IPS DF 6.9 (cell line): Measurements from ENCODE around the gene HM13.
"Not testable (repeated sequence)": the region's sequence is repeated elsewhere in the genome, so short reads cannot be mapped to it uniquely, and the experiment has no call there.

Source experiments
- DNase-seq: peaks from one replicate; pipeline ENCODE4 v3.0.0-alpha.2; 2013; ENCODE audit warnings: low read depth, low spot score
- H3K27ac ChIP-seq: one replicate; pipeline ENCODE4 v1.5.1; 2013; ENCODE audit warnings: low read length, control low read depth
- H3K27me3 ChIP-seq: 2 replicates; pipeline ENCODE4 v1.6.1; 2013; ENCODE audit warnings: mild to moderate bottlenecking, low read length; ENCODE audit not compliant: control insufficient read depth, insufficient read depth
- H3K36me3 ChIP-seq: 2 replicates; pipeline ENCODE4 v1.6.1; 2013; ENCODE audit warnings: low read length; ENCODE audit not compliant: control insufficient read depth, insufficient read depth
- H3K4me1 ChIP-seq: 2 replicates; pipeline ENCODE4 v1.6.1; 2013; ENCODE audit warnings: low read length; ENCODE audit not compliant: control insufficient read depth, insufficient read depth
- H3K4me3 ChIP-seq: 2 replicates; pipeline ENCODE4 v1.5.1; 2013; ENCODE audit warnings: mild to moderate bottlenecking, low read length
- H3K9me3 ChIP-seq: 2 replicates; pipeline ENCODE4 v1.6.1; 2013; ENCODE audit warnings: low read length, inconsistent platforms; ENCODE audit not compliant: control insufficient read depth, insufficient read depth
- WGBS: extraction: QIAGEN DNeasy Blood & Tissue Kit; methylation state at CpG from one replicate; pipeline ENCODE4 v1.1.7; 2013; ENCODE audit warnings: mixed read lengths, missing lambda C conversion rate; ENCODE audit not compliant: insufficient read length, insufficient coverage; 5-methylcytosine and 5-hydroxymethylcytosine counted together

The HM13 gene

GRCh38 chr20:31527266-31527665 is 13.0 kb downstream of the HM13 start:
- no peak overlapping the region for H3K4me3 ChIP-seq
- WGBS = no CpG with 5 or more reads among the region's 6 CpGs
- peaks cover 7% of the 10 kb centered on the region; the same call in 1 of the 2 replicates for H3K36me3 ChIP-seq

DNA sequence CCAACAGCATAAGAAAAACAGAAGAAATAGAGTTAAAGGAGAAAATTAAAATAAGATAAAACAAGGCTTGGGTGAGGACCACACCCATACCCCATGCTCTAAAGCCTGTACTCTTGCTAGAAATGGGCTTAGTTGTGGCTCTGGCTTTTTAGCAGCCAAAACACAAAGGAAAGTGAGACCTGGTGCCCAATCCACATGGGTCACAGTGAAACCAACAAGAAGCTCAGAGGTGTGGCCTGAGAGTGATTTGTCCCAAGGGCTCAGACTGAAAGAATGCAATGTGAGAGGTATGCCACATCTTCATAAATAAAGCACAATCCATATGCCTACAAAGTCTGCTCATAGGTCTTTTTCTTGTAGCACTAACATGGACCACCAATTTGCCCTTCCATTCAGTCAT is 21.1 kb downstream of the HM13 start:
- Histone ChIP-seq H3K27ac (no peak overlapping the region), H3K4me3 (no peak overlapping the region), H3K9me3 (no peaks in the 10 kb centered on the region), H3K4me1 (no peaks in the 10 kb centered on the region), H3K27me3 (no peaks in the 10 kb centered on the region), H3K36me3 (peaks cover 9% of the 10 kb centered on the region; the same call in 1 of the 2 replicates)
- DNase-seq = no peak

More at GRCh38 chr20:31527266-31527665, 13.0 kb downstream of the HM13 start:
- no peak overlapping the region for H3K27ac ChIP-seq
- no peak for DNase-seq
- no peaks in the 10 kb centered on the region for H3K4me1 ChIP-seq
- H3K27me3 ChIP-seq = no peaks in the 10 kb centered on the region
- no peaks in the 10 kb centered on the region for H3K9me3 ChIP-seq

- WGBS = no CpG with 5 or more reads among the region's 5 CpGs
- Histone ChIP-seq H3K4me1 (no peaks in the 10 kb centered on the region), H3K27me3 (no peaks in the 10 kb centered on the region), H3K9me3 (no peaks in the 10 kb centered on the region), H3K27ac (no peak overlapping the region), H3K36me3 (peaks cover 8% of the 10 kb centered on the region; the same call in 1 of the 2 replicates), H3K4me3 (no peak overlapping the region)
- DNase-seq = no peak
Measured at GRCh38 chr20:31536575-31536974, 22.3 kb downstream of the HM13 start.

DNA sequence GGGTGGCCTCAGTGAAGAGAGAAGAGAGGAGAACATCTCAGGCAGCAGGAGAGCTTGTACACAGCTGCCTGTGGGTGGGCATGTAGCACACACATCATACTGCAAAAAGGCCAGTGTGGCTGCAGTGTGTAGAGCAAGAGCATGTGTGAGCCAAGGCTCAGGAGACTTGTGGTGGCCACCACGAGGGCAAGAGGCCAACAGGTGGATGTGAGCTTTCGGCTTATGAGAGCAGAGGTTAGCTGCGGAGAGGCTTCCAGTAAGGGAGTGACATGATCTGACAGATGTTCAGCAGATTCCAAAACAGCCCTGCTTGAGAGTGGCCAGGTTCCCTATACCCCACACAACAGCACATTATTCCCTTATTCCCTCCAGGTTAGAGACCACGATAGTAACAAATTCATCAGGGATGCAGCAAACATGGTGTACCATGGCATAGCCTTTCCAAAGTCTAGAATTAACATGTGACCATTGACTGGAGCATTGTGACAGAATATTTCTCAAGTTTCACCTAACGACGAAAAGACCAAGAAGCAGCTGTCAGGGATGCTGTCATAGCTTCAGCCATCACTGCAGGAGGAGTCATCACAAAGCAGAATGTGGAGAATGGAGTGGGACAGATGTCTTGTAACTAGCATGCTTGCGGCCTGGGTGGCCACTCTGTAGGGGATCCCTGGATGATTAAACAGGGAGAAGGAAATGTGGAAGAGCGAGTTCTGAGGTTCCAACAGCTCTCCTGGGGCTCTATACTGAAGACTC is 23.1 kb downstream of the HM13 start:
- peaks cover 6% of the 10 kb centered on the region; the same call in 1 of the 2 replicates for H3K36me3 ChIP-seq
- H3K4me1 ChIP-seq = no peaks in the 10 kb centered on the region
- no peaks in the 10 kb centered on the region for H3K9me3 ChIP-seq
- no peak overlapping the region for H3K27ac ChIP-seq
- WGBS = no CpG with 5 or more reads among the region's 8 CpGs
- DNase-seq = no peak
- no peaks in the 10 kb centered on the region for H3K27me3 ChIP-seq
- no peak overlapping the region for H3K4me3 ChIP-seq

DNA sequence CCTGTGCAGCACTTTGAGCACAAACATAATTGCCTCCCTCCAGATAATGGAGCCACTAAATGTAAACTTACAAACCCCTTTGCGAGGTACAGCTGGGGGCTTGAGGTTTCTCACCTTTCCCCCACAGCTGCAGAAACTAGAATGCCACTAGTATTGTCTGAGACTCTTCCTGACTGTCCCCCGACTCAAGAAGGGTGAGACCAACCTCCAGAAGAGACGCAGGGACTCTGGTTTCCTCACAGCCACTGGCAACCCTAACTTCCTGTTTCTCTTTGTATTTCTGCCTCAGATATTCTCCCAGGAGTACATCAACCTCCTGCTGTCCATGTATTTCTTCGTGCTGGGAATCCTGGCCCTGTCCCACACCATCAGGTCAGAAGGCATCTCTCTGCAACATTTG is 23.6 kb downstream of the HM13 start:
- DNase-seq = no peak
- no CpG with 5 or more reads among the region's 4 CpGs for WGBS
- H3K9me3 ChIP-seq = no peaks in the 10 kb centered on the region
- H3K36me3 ChIP-seq = peaks cover 6% of the 10 kb centered on the region; the same call in 1 of the 2 replicates
- H3K27me3 ChIP-seq = no peaks in the 10 kb centered on the region
- no peaks in the 10 kb centered on the region for H3K4me1 ChIP-seq
- H3K27ac ChIP-seq = no peak overlapping the region
- no peak overlapping the region for H3K4me3 ChIP-seq

- WGBS = no CpG with 5 or more reads among the region's 4 CpGs
- H3K27ac ChIP-seq = no peak overlapping the region
- H3K36me3 ChIP-seq = peaks cover 6% of the 10 kb centered on the region; the same call in 1 of the 2 replicates
- no peak overlapping the region for H3K4me3 ChIP-seq
- no peaks in the 10 kb centered on the region for H3K9me3 ChIP-seq
- no peaks in the 10 kb centered on the region for H3K4me1 ChIP-seq
- no peak for DNase-seq
- no peaks in the 10 kb centered on the region for H3K27me3 ChIP-seq
Measured at GRCh38 chr20:31538326-31538725, 24.1 kb downstream of the HM13 start.

GRCh38 chr20:31539636-31540035 is 25.4 kb downstream of the HM13 start:
- not testable (repeated sequence) for H3K36me3 ChIP-seq, H3K4me3 ChIP-seq, H3K27ac ChIP-seq, H3K9me3 ChIP-seq, H3K27me3 ChIP-seq, DNase-seq, H3K4me1 ChIP-seq
- WGBS = no CpG with 5 or more reads among the region's 3 CpGs

- H3K36me3 ChIP-seq = peaks cover 6% of the 10 kb centered on the region; the same call in 1 of the 2 replicates
- no CpG with 5 or more reads among the region's 3 CpGs for WGBS
- no peak overlapping the region for H3K4me3 ChIP-seq
- no peaks in the 10 kb centered on the region for H3K4me1 ChIP-seq
- H3K27ac ChIP-seq = no peak overlapping the region
- no peaks in the 10 kb centered on the region for H3K27me3 ChIP-seq
- DNase-seq = no peak
- no peaks in the 10 kb centered on the region for H3K9me3 ChIP-seq
Measured at GRCh38 chr20:31540406-31540805, 26.2 kb downstream of the HM13 start.

GRCh38 chr20:31542201-31542842 is 28.1 kb downstream of the HM13 start:
- Histone ChIP-seq H3K27ac (no peak overlapping the region), H3K4me1 (no peaks in the 10 kb centered on the region), H3K4me3 (no peak overlapping the region), H3K27me3 (no peaks in the 10 kb centered on the region), H3K9me3 (no peaks in the 10 kb centered on the region), H3K36me3 (peaks cover 6% of the 10 kb centered on the region; the same call in 1 of the 2 replicates)
- no CpG with 5 or more reads among the region's 7 CpGs for WGBS
- DNase-seq = no peak

DNA sequence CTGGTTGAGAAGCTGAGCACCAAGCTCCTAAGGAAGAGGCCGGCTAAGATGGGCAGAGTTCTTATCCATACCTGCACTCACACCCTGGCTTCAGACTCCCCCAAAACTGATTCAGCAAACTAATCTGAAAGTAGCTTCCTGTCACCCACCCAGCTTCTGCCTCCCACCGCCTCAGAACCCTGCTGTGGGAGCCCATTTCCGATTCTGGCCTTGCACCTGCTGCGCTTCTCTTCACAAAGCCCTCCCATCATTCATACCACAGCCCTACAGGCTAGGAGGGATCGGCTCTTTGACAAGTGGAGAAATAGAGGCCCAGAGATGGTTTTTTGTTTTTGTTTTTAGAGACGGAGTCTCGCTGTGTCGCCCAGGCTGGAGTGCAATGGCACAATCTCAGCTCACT is 28.7 kb downstream of the HM13 start:
- peaks cover 4% of the 10 kb centered on the region; the same call in 1 of the 2 replicates for H3K36me3 ChIP-seq
- H3K27ac ChIP-seq = no peak overlapping the region
- no CpG with 5 or more reads among the region's 8 CpGs for WGBS
- H3K9me3 ChIP-seq = no peaks in the 10 kb centered on the region
- no peak overlapping the region for H3K4me3 ChIP-seq
- DNase-seq = no peak
- H3K4me1 ChIP-seq = no peaks in the 10 kb centered on the region
- H3K27me3 ChIP-seq = no peaks in the 10 kb centered on the region
